Trophoblast cell (in vitro differentiated cells and primary cell): ENCODE measurements around the gene PRTFDC1.
A peak's percentile ranks its signal among the peaks of the same experiment; 100 is the strongest.

ENCODE experiments used
- DNase-seq, 2 donors: peaks; one replicate each; pipeline ENCODE4 v3.0.0-alpha.2; 2016
- H2AFZ ChIP-seq: 2 replicates; pipeline ENCODE4 v1.6.1; 2013; ENCODE audit warnings: low read length, moderate library complexity, mild to moderate bottlenecking; ENCODE audit not compliant: insufficient read depth, poor library complexity
- H2AK5ac ChIP-seq: 2 replicates; pipeline ENCODE4 v1.6.1; 2013; ENCODE audit warnings: mild to moderate bottlenecking, low read length
- H2BK120ac ChIP-seq: 2 replicates; pipeline ENCODE4 v1.6.1; 2013; ENCODE audit warnings: low read length, mild to moderate bottlenecking, moderate library complexity; ENCODE audit not compliant: insufficient read depth, poor library complexity
- H2BK12ac ChIP-seq: 2 replicates; pipeline ENCODE4 v1.6.1; 2013; ENCODE audit warnings: mild to moderate bottlenecking, low read length, moderate library complexity
- H2BK5ac ChIP-seq: 2 replicates; pipeline ENCODE4 v1.6.1; 2013; ENCODE audit warnings: low read length, low read depth, moderate library complexity, mild to moderate bottlenecking; ENCODE audit not compliant: poor library complexity
- H3K14ac ChIP-seq: 2 replicates; pipeline ENCODE4 v1.6.1; 2013; ENCODE audit warnings: mild to moderate bottlenecking, low read length
- H3K18ac ChIP-seq: 2 replicates; pipeline ENCODE4 v1.6.1; 2013; ENCODE audit warnings: mild to moderate bottlenecking, low read length
- H3K23ac ChIP-seq: 2 replicates; pipeline ENCODE4 v1.6.1; 2013; ENCODE audit warnings: low read length
- H3K27ac ChIP-seq: 2 replicates; pipeline ENCODE4 v1.5.1; 2013; ENCODE audit warnings: low read depth, mild to moderate bottlenecking, inconsistent platforms, low read length, moderate library complexity
- H3K27me3 ChIP-seq: 2 replicates; pipeline ENCODE4 v1.6.1; 2013; ENCODE audit warnings: inconsistent platforms, mild to moderate bottlenecking, low read length, moderate library complexity; ENCODE audit not compliant: insufficient read depth
- H3K36me3 ChIP-seq, 2 experiments: 1 replicate in 1 of 2; 2 replicates in 1 of 2; pipeline ENCODE4 v1.6.1; 2013; ENCODE audit warnings: low read length in 2 of 2, mild to moderate bottlenecking in 2 of 2, moderate library complexity in 1 of 2; ENCODE audit not compliant: insufficient read depth in 2 of 2, control insufficient read depth in 1 of 2
- H3K4ac ChIP-seq: 2 replicates; pipeline ENCODE4 v1.6.1; 2013; ENCODE audit warnings: low read depth, mild to moderate bottlenecking, low read length, moderate library complexity
- H3K4me1 ChIP-seq, 2 experiments: 1 replicate in 1 of 2; 2 replicates in 1 of 2; pipeline ENCODE4 v1.6.1; 2013; ENCODE audit warnings: low read length in 2 of 2, mild to moderate bottlenecking in 2 of 2, moderate library complexity in 1 of 2; ENCODE audit not compliant: insufficient read depth in 2 of 2, control insufficient read depth in 1 of 2
- H3K4me2 ChIP-seq: 2 replicates; pipeline ENCODE4 v1.6.1; 2013; ENCODE audit warnings: inconsistent platforms, mild to moderate bottlenecking, low read length, moderate library complexity
- H3K4me3 ChIP-seq: 2 replicates; pipeline ENCODE4 v1.5.1; 2013; ENCODE audit warnings: mild to moderate bottlenecking, low read depth, low read length, inconsistent platforms
- H3K79me1 ChIP-seq: one replicate; pipeline ENCODE4 v1.6.1; 2013; ENCODE audit warnings: low read length
- H3K79me2 ChIP-seq: 2 replicates; pipeline ENCODE4 v1.6.1; 2013; ENCODE audit warnings: low read length, mild to moderate bottlenecking; ENCODE audit not compliant: control insufficient read depth, insufficient read depth, poor library complexity
- H3K9ac ChIP-seq: 2 replicates; pipeline ENCODE4 v1.6.1; 2013; ENCODE audit warnings: mild to moderate bottlenecking, low read length
- H3K9me3 ChIP-seq: 2 replicates; pipeline ENCODE4 v1.6.1; 2013; ENCODE audit warnings: low read depth, mild to moderate bottlenecking, control low read depth, inconsistent platforms, low read length; ENCODE audit not compliant: insufficient read depth
- H4K12ac ChIP-seq: 2 replicates; pipeline ENCODE4 v1.6.1; 2013; ENCODE audit warnings: low read depth, mild to moderate bottlenecking, low read length, moderate library complexity
- H4K8ac ChIP-seq: 2 replicates; pipeline ENCODE4 v1.6.1; 2013; ENCODE audit warnings: low read depth, mild to moderate bottlenecking, low read length, moderate library complexity
- H4K91ac ChIP-seq: one replicate; pipeline ENCODE4 v1.6.1; 2013; ENCODE audit warnings: low read depth, mild to moderate bottlenecking, low read length, moderate library complexity
- WGBS: extraction: QIAGEN DNeasy Blood & Tissue Kit; methylation state at CpG from one replicate; pipeline ENCODE4 v1.1.7; 2013; ENCODE audit warnings: missing lambda C conversion rate; ENCODE audit not compliant: insufficient read length, insufficient coverage; ENCODE audit errors: extremely low coverage; 5-methylcytosine and 5-hydroxymethylcytosine counted together

The PRTFDC1 gene

GRCh38 chr10:24882047-24882698 is 70.2 kb downstream of the PRTFDC1 start:
- peaks cover 4 to 5% of the 10 kb centered on the region in 2 experiments for H3K4me1 ChIP-seq
- no peaks in the 10 kb centered on the region for H3K79me2 ChIP-seq
- H3K27me3 ChIP-seq, result no peaks in the 10 kb centered on the region
- no peaks in the 10 kb centered on the region for H3K9me3 ChIP-seq
- no peak overlapping the region for H3K4me2 ChIP-seq
- H4K8ac ChIP-seq, result no peak overlapping the region
- no peak overlapping the region for H2AK5ac ChIP-seq
- H2AFZ ChIP-seq, result no peak overlapping the region
- no peak overlapping the region for H3K4ac ChIP-seq
- no peak overlapping the region for H3K14ac ChIP-seq
- H3K36me3 ChIP-seq, result no peaks in the 10 kb centered on the region
- H3K27ac ChIP-seq, result no peak overlapping the region
- WGBS, result no CpG with 5 or more reads among the region's 11 CpGs
- no peaks in the 10 kb centered on the region for H3K79me1 ChIP-seq
- no peak overlapping the region for H4K12ac ChIP-seq
- no peak overlapping the region for H3K4me3 ChIP-seq
- no peak overlapping the region for H3K18ac ChIP-seq
- H4K91ac ChIP-seq, result no peak overlapping the region
- no peak overlapping the region for H2BK12ac ChIP-seq
- DNase-seq, result no peak
- H3K9ac ChIP-seq, result no peak overlapping the region
- H2BK120ac ChIP-seq, result no peak overlapping the region
- H3K23ac ChIP-seq, result no peak overlapping the region
- no peak overlapping the region for H2BK5ac ChIP-seq

- H3K79me2 ChIP-seq, result no peaks in the 10 kb centered on the region
- H3K4me2 ChIP-seq, result no peak overlapping the region
- no peaks in the 10 kb centered on the region for H3K4me1 ChIP-seq
- H3K23ac ChIP-seq, result no peak overlapping the region
- H3K79me1 ChIP-seq, result no peaks in the 10 kb centered on the region
- H3K9me3 ChIP-seq, result no peaks in the 10 kb centered on the region
- H3K9ac ChIP-seq, result no peak overlapping the region
- H3K27me3 ChIP-seq, result no peaks in the 10 kb centered on the region
- H4K8ac ChIP-seq, result no peak overlapping the region
- WGBS, result no CpG with 5 or more reads among the region's 5 CpGs
- H3K27ac ChIP-seq, result no peak overlapping the region
- no peak overlapping the region for H2BK5ac ChIP-seq
- H3K4me3 ChIP-seq, result no peak overlapping the region
- H3K4ac ChIP-seq, result no peak overlapping the region
- no peak overlapping the region for H4K12ac ChIP-seq
- H4K91ac ChIP-seq, result no peak overlapping the region
- no peak overlapping the region for H2AFZ ChIP-seq
- no peak overlapping the region for H2AK5ac ChIP-seq
- no peaks in the 10 kb centered on the region for H3K36me3 ChIP-seq
- no peak overlapping the region for H3K14ac ChIP-seq
- H2BK120ac ChIP-seq, result no peak overlapping the region
- no peak overlapping the region for H2BK12ac ChIP-seq
- no peak for DNase-seq
- H3K18ac ChIP-seq, result no peak overlapping the region
These were observed 72.5 kb downstream of the PRTFDC1 start for GRCh38 chr10:24879861-24880260.

- Histone ChIP-seq H2BK120ac (peak overlapping the region; percentile 11), H4K12ac (no peak overlapping the region)
These were observed 78.3 kb downstream of the PRTFDC1 start for GRCh38 chr10:24874133-24874532.

GRCh38 chr10:24873281-24873683 is 79.1 kb downstream of the PRTFDC1 start:
- Histone ChIP-seq H3K79me1 (peaks cover 11% of the 10 kb centered on the region), H3K18ac (no peak overlapping the region), H2AFZ (no peak overlapping the region), H2BK5ac (no peak overlapping the region), H3K4me3 (no peak overlapping the region), H3K14ac (no peak overlapping the region), H3K4me2 (no peak overlapping the region), H4K12ac (no peak overlapping the region), H3K9ac (no peak overlapping the region), H3K27me3 (no peaks in the 10 kb centered on the region), H3K27ac (peak overlapping the region; percentile 13), H3K79me2 (no peaks in the 10 kb centered on the region), H3K4ac (no peak overlapping the region), H3K36me3 (no peaks in the 10 kb centered on the region), H2AK5ac (no peak overlapping the region), H4K91ac (no peak overlapping the region), H2BK120ac (no peak overlapping the region), H2BK12ac (no peak overlapping the region), H3K4me1 (peaks cover 9 to 11% of the 10 kb centered on the region in 2 experiments), H3K23ac (no peak overlapping the region), H4K8ac (no peak overlapping the region), H3K9me3 (no peaks in the 10 kb centered on the region)
- peak; percentile 76 to 96 for DNase-seq
- no CpG with 5 or more reads among the region's 4 CpGs for WGBS

More at GRCh38 chr10:24874133-24874532, 78.3 kb downstream of the PRTFDC1 start:
- Histone ChIP-seq H3K36me3 (no peaks in the 10 kb centered on the region), H4K91ac (peak overlapping the region; percentile 73), H2BK5ac (peak overlapping the region; percentile 73), H3K18ac (no peak overlapping the region), H2AFZ (no peak overlapping the region), H3K4me3 (no peak overlapping the region), H3K9ac (no peak overlapping the region), H3K4ac (peak overlapping the region; percentile 4), H3K27ac (peak overlapping the region; percentile 37), H4K8ac (no peak overlapping the region), H3K79me1 (peaks cover 11% of the 10 kb centered on the region), H3K4me1 (peaks cover 9 to 11% of the 10 kb centered on the region in 2 experiments), H3K79me2 (no peaks in the 10 kb centered on the region), H3K23ac (no peak overlapping the region), H2BK12ac (no peak overlapping the region), H3K4me2 (no peak overlapping the region), H3K9me3 (no peaks in the 10 kb centered on the region), H3K27me3 (no peaks in the 10 kb centered on the region), H2AK5ac (peak overlapping the region; percentile 62), H3K14ac (no peak overlapping the region)
- no peak for DNase-seq
